CD4-positive, alpha-beta T cell treated with Interleukin-6 at 100 ng/mL for 8 hours (primary cell): ENCODE measurements around the gene NEK6.

ENCODE experiments used
- DNase-seq: peaks from one replicate; pipeline ENCODE4 v3.0.0-alpha.2; 2020; ENCODE audit warnings: mixed read lengths, low spot score

Gene NEK6

GRCh38 chr9:124257844-124258606, at the start of gene NEK6:
NEK6 (plus strand) TSS chr9:124257949; CDS start chr9:124301965, 44,016 bp downstream.
- DNase-seq: no peak

GRCh38 chr9:124208571-124208970, 49.2 kb upstream of the NEK6 start:
- no peak for DNase-seq

- no peak for DNase-seq
Observed at GRCh38 chr9:124209279-124209678, 48.5 kb upstream of the NEK6 start.

GRCh38 chr9:124209774-124210173, 48.0 kb upstream of the NEK6 start:
- no peak for DNase-seq

GRCh38 chr9:124210697-124211096, 47.1 kb upstream of the NEK6 start:
- no peak for DNase-seq

GRCh38 chr9:124212381-124213050, 45.2 kb upstream of the NEK6 start:
- no peak for DNase-seq

- DNase-seq: no peak
Observed at GRCh38 chr9:124213396-124213795, 44.4 kb upstream of the NEK6 start.

GRCh38 chr9:124214116-124214515, 43.6 kb upstream of the NEK6 start:
- DNase-seq: no peak

- DNase-seq: no peak
Observed at GRCh38 chr9:124214596-124215367, 43.0 kb upstream of the NEK6 start.

GRCh38 chr9:124215368-124215910, 42.3 kb upstream of the NEK6 start:
- DNase-seq: no peak

- DNase-seq: no peak
Observed at GRCh38 chr9:124215956-124216355, 41.8 kb upstream of the NEK6 start.

GRCh38 chr9:124216474-124217176, 41.1 kb upstream of the NEK6 start:
- peak; percentile 45 for DNase-seq

- DNase-seq: no peak
Observed at GRCh38 chr9:124217836-124218437, 39.8 kb upstream of the NEK6 start.

GRCh38 chr9:124218438-124218982, 39.2 kb upstream of the NEK6 start:
- no peak for DNase-seq

GRCh38 chr9:124218987-124219461, 38.7 kb upstream of the NEK6 start:
- no peak for DNase-seq

- DNase-seq: no peak
Observed at GRCh38 chr9:124220946-124221451, 36.8 kb upstream of the NEK6 start.

GRCh38 chr9:124221676-124222075, 36.1 kb upstream of the NEK6 start:
- no peak for DNase-seq

GRCh38 chr9:124222109-124222508, 35.6 kb upstream of the NEK6 start:
- no peak for DNase-seq

- DNase-seq: no peak
Observed at GRCh38 chr9:124222918-124223720, 34.6 kb upstream of the NEK6 start.

- DNase-seq: no peak
Observed at GRCh38 chr9:124225945-124226344, 31.8 kb upstream of the NEK6 start.
